ENCODE results near the gene AP2B1. TPM values are rescaled to one million over a fixed set of nuclear protein-coding genes. Genes with fewer than 3 reads are reported as not detected.

Gene AP2B1
- total RNA-seq, 1 experiment from 2014 or later, result 217 TPM

DNA sequence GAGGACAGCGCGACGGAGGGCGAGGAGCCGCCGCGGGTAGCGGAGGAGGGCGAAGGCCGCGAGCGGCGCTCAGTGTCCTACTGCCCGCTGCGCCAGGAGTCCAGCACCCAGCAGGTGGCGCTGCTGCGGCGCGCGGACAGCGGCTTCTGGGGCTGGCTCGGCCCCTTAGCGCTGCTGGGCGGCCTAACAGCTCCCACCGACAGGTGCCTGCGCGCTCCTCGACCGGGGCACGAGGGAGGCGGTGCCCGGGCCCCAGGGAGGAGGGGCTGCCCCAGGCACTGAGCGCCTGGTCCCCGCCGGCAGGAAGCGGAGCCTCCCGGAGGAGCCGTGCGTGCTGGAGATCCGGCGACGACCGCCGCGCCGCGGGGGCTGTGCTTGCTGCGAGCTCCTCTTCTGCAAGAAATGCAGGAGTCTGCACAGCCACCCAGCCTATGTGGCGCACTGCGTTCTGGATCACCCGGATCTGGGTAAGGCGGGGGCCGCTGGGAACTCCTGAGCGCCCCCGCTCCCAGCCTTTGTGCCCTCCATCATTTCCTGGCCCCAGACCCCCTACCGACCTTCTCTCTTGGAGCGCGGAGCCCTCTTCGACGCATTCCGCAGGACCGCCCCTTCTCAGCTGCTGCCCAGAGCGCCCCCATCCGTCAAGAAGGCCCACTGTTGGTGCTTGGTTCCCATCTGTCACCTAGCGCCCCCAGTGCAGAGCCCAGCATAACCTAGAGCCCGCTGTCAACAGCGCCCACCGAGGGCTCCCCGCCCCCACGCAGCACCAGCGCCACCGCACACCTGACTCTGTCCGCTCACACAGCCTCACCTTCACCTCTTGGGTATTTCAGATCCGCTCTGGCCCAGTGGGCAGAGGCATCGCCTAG, 177.2 kb downstream of the AP2B1 start:
- Histone ChIP-seq H3K23ac (ENCODE audit: insufficient read length, low read depth, low read length) (no peak overlapping the region), H3K14ac (ENCODE audit: insufficient read depth, low read length) (no peak overlapping the region), H3K9ac (ENCODE audit: extremely low read depth, insufficient read length, low read length) (no peak overlapping the region), H3K4me1 (ENCODE audit: insufficient read depth, low read length) (no peaks in the 10 kb centered on the region; the same call in 1 of the 2 replicates), H2BK120ac (ENCODE audit: low read depth, low read length, poor library complexity, severe bottlenecking) (no peak overlapping the region), H2BK15ac (ENCODE audit: low read depth, low read length) (no peak overlapping the region), H3K4me2 (ENCODE audit: insufficient read depth, insufficient read length, low read length) (peak overlapping the region; percentile 39), H3K79me1 (ENCODE audit: insufficient read depth, low read depth, low read length, poor library complexity, severe bottlenecking) (no peaks in the 10 kb centered on the region), H3K79me2 (ENCODE audit: insufficient read depth, low read length) (no peaks in the 10 kb centered on the region), H3K4ac (ENCODE audit: low read depth, low read length) (no peak overlapping the region), H2AFZ (ENCODE audit: low read length) (no peak overlapping the region), H3K18ac (ENCODE audit: insufficient read length, low read depth, low read length) (no peak overlapping the region), H3K27me3 (ENCODE audit: insufficient read depth, low read length) (peaks cover 2% of the 10 kb centered on the region; the same call in 1 of the 2 replicates), H3K9me3 (ENCODE audit: control insufficient read depth, low read depth, low read length) (no peaks in the 10 kb centered on the region), H4K20me1 (ENCODE audit: control insufficient read depth, insufficient read depth, insufficient read length) (no peaks in the 10 kb centered on the region), H3K23me2 (ENCODE audit: insufficient read length, low read depth, low read length, poor library complexity, severe bottlenecking) (peaks cover 5% of the 10 kb centered on the region), H4K91ac (ENCODE audit: insufficient read length, low read depth, low read length) (no peak overlapping the region), H4K5ac (ENCODE audit: insufficient read length, low read depth, low read length) (no peak overlapping the region), H3K27ac (ENCODE audit: insufficient read length, low read depth, low read length) (no peak overlapping the region), H3K56ac (ENCODE audit: insufficient read length, low read depth, low read length) (no peak overlapping the region), H2AK5ac (ENCODE audit: insufficient read length, low read length) (no peak overlapping the region), H2BK12ac (ENCODE audit: insufficient read length, low read depth, low read length) (no peak overlapping the region), H3T11ph (ENCODE audit: low read length) (no peak overlapping the region), H4K8ac (replicated peaks; ENCODE audit: insufficient read length, low read depth, low read length) (no peak overlapping the region), H2BK20ac (ENCODE audit: low read depth, low read length, poor library complexity, severe bottlenecking) (no peak overlapping the region), H2BK5ac (ENCODE audit: insufficient read length, low read length) (no peak overlapping the region)
- TF ChIP-seq, protein P1, sequence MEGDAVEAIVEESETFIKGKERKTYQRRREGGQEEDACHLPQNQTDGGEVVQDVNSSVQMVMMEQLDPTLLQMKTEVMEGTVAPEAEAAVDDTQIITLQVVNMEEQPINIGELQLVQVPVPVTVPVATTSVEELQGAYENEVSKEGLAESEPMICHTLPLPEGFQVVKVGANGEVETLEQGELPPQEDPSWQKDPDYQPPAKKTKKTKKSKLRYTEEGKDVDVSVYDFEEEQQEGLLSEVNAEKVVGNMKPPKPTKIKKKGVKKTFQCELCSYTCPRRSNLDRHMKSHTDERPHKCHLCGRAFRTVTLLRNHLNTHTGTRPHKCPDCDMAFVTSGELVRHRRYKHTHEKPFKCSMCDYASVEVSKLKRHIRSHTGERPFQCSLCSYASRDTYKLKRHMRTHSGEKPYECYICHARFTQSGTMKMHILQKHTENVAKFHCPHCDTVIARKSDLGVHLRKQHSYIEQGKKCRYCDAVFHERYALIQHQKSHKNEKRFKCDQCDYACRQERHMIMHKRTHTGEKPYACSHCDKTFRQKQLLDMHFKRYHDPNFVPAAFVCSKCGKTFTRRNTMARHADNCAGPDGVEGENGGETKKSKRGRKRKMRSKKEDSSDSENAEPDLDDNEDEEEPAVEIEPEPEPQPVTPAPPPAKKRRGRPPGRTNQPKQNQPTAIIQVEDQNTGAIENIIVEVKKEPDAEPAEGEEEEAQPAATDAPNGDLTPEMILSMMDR (conservative IDR thresholded peaks at IDR 0.05), result peak; percentile 85
- Mint-ChIP-seq H3K36me3 (ENCODE audit: insufficient read depth in 1 of 3, low read depth in 3 of 3) (no peaks in the 10 kb centered on the region; a peak in 2 of 7 replicates), H3K27ac (peak overlapping the region in 1 of 3 experiments; percentile 66; a peak in 3 of 7 replicates), H3K4me1 (peaks cover 14 to 17% of the 10 kb centered on the region in 2 experiments), H3K27me3 (ENCODE audit: low read depth) (peaks cover 28% of the 10 kb centered on the region), H3K4me3 (peak overlapping the region; percentile 76 to 87), H3K9me3 (no peaks in the 10 kb centered on the region; a peak in 3 of 5 replicates)
- DNase-seq, result peak; percentile 97
- no CpG with 5 or more reads among the region's 75 CpGs for WGBS (ENCODE audit: extremely low coverage, insufficient read length, low lambda C conversion rate)

Data from H9 (cell line).